GM21381 (cell line): ENCODE results near the gene KRTAP9-3.
"Not testable (repeated sequence)": the region's sequence is repeated elsewhere in the genome, so short reads cannot be mapped to it uniquely, and the experiment has no call there.

Experiments used
- ATAC-seq: cut with Tn5 transposase; IDR thresholded peaks from one replicate; pipeline ENCODE4 v1.9.1; 2021; ENCODE audit warnings: mild to moderate bottlenecking, moderate library complexity; ENCODE audit not compliant: unreplicated experiment

The KRTAP9-3 gene

GRCh38 chr17:41232399-41233105 lies at the start of gene KRTAP9-3:
Gene KRTAP9-3 (plus strand): TSS chr17:41232449. CDS start chr17:41232502, 53 bp downstream.
- not testable (repeated sequence) for ATAC-seq

- ATAC-seq: no peak
These were observed 47.7 kb upstream of the KRTAP9-3 start, which contains the start of gene KRTAP4-1 for GRCh38 chr17:41184480-41184961. Gene KRTAP4-1 (minus strand): TSS chr17:41184911. CDS start chr17:41184854, 57 bp downstream.

GRCh38 chr17:41185001-41185400 lies 47.2 kb upstream of the KRTAP9-3 start:
- no peak for ATAC-seq

- no peak for ATAC-seq
These were observed 45.4 kb upstream of the KRTAP9-3 start for GRCh38 chr17:41186872-41187271.

- not testable (repeated sequence) for ATAC-seq
These were observed 42.4 kb upstream of the KRTAP9-3 start, which contains the start of gene KRTAP9-1 for GRCh38 chr17:41189837-41190318. Gene KRTAP9-1 (plus strand): TSS chr17:41189887. CDS start chr17:41189887, 0 bp downstream.

- no peak for ATAC-seq
These were observed 41.9 kb upstream of the KRTAP9-3 start for GRCh38 chr17:41190328-41190727.

GRCh38 chr17:41196068-41196467 lies 36.2 kb upstream of the KRTAP9-3 start:
- ATAC-seq: no peak

- no peak for ATAC-seq
These were observed 32.7 kb upstream of the KRTAP9-3 start for GRCh38 chr17:41199421-41200078.

GRCh38 chr17:41211845-41212466 lies 20.3 kb upstream of the KRTAP9-3 start:
- ATAC-seq: no peak

GRCh38 chr17:41212524-41213169 lies 19.6 kb upstream of the KRTAP9-3 start:
- no peak for ATAC-seq

- no peak for ATAC-seq
These were observed 16.6 kb upstream of the KRTAP9-3 start for GRCh38 chr17:41215681-41216080.

- ATAC-seq: no peak
These were observed 8.4 kb upstream of the KRTAP9-3 start for GRCh38 chr17:41223821-41224220.

- ATAC-seq: no peak
These were observed 6.2 kb upstream of the KRTAP9-3 start for GRCh38 chr17:41226051-41226450.

- not testable (repeated sequence) for ATAC-seq
These were observed 5.6 kb upstream of the KRTAP9-3 start, which contains the start of gene KRTAP9-2 for GRCh38 chr17:41226598-41227095. Gene KRTAP9-2 (plus strand): TSS chr17:41226648. CDS start chr17:41226655, 7 bp downstream.

- no peak for ATAC-seq
These were observed 2.2 kb upstream of the KRTAP9-3 start for GRCh38 chr17:41230094-41230493.

- ATAC-seq: no peak
These were observed 518 bp upstream of the KRTAP9-3 start for GRCh38 chr17:41231731-41232130.

- ATAC-seq: not testable (repeated sequence)
These were observed 4.9 kb downstream of the KRTAP9-3 start for GRCh38 chr17:41237116-41237515.

- not testable (repeated sequence) for ATAC-seq
These were observed 5.7 kb downstream of the KRTAP9-3 start, which contains the start of gene KRTAP9-8 for GRCh38 chr17:41237949-41238437. Gene KRTAP9-8 (plus strand): TSS chr17:41237999. CDS start chr17:41238052, 53 bp downstream.

- not testable (repeated sequence) for ATAC-seq
These were observed 14.9 kb downstream of the KRTAP9-3 start for GRCh38 chr17:41246995-41247787.
